CMK (cell line): ENCODE data around the gene NYAP2.

Experiments used
- DNase-seq: peaks from one replicate; pipeline ENCODE4 v3.0.0-alpha.2; 2010; ENCODE audit warnings: low read depth

NYAP2 gene

DNA sequence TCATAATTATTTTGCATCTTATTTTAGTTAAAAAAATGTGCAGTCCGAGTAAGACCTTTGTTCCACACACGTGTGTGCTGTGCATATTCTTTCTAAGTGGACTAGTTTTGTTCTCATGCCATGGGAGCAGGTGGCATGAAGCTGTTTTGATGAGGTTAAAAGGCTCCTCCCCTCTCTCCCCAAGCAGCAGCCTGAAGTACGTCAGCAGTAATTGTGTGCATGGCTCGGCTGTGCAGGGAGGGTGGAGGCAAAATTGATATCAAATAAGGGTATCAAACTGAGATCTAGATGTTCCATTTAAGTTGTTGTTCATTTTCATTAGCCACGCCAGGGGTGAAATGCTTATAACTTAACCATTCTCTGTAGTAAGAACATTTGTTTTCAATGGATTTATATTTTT, at the start of gene NYAP2:
Gene NYAP2 (plus strand): TSS at position 207 of the 400 bp plus-strand sequence. CDS start 9,171 bp downstream, outside the sequence.
- no peak for DNase-seq

DNA sequence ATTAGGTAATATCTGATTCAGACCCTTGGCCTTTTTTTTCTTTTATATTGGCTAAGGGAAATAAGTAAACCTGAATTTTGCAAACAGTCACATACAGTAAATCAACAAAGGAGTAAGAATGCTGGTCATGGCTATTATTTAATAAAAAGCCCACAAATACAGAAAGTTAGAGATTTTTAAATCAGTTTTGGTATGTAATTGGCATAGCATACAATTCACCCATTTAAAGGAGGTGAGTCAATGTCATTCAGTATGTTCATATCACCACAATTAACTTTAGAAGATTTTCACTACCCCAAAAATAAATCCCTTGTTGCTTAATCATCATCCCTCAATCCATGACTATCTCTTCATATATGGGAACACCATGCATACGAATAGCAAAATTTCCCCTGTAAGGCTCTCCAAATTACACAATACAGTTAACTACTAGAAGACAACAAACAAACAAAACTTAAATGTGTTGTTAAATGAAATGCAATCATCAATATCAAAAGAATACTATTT, 45.9 kb upstream of the NYAP2 start:
- DNase-seq, result no peak

DNA sequence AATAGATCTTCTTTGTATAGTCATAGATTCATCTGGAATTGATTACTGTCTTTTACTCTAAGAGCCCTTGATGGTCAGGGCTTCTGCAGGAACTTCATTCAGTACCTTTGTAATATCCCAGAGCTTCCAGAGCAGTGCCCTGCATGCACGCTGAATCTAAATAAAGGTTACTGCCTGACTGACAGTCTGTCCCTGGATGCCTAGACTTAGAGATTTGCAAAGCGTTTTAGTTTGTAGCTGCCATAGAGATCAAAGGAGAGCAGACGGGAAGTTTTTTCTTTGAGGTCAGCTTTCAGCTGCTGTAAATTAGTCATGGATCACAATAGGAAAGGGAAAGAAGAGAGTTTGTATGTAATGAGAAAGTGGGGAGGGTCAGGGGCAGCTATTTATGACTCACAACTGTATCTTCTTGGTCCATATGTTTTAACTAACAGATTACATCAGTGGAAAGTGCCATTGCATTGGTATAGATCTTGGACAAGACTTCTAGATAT, 45.2 kb upstream of the NYAP2 start:
- no peak for DNase-seq

DNA sequence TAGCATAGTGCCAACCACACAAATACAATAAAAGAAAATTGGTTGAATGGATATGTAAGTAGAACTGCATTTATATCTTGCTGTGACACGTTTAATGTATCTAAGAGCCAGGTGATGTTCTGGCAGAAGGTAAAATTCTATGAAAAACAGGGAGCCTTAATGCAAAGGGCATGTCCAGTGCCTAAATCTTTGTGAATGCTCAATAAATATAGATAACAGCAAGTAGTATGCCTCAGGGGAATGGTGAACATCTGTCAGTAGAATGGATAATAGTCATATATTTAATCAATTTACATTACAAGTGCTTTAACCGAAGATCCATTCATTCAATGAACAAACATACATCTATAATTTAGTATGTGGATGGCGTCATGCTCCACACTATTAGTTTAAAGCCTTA, 43.7 kb upstream of the NYAP2 start:
- no peak for DNase-seq

DNA sequence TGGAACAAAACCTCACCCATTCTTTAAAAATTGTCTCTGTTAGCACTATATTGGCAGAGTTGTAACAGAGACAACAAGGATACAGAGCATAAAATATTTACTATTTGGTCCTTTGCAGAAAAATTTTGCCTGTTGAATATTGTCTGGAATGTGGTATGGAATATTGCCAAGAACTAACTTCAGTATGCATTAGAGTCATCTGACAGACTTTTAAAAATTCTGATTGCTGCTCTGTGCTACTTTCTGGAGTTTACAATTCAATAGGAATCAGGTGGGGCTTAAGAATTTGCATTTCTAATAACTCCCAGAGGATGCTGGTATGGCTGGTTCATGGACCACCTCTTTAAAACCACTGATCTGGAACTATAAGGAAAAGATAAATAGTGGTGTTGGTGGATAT, 32.8 kb upstream of the NYAP2 start:
- no peak for DNase-seq

DNA sequence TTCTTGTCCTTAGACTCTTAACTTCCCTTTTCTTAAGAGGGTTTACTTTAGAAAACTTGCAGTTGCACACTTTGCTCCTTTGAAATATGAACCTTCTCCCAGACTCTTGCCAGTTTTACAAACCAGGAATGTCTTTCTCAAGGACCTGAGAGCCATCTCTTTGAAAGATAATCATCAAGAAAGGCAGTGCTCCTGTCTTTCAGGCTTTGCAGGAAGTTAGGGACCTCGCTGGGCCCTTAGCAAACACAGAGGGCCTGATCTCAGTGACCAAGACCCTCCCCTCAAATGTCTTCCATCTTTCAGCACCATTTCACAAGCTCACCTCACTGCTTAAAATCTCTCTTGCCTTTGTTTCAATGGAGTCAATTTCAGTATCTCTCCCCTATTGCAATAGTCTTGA, 32.0 kb upstream of the NYAP2 start:
- no peak for DNase-seq

DNA sequence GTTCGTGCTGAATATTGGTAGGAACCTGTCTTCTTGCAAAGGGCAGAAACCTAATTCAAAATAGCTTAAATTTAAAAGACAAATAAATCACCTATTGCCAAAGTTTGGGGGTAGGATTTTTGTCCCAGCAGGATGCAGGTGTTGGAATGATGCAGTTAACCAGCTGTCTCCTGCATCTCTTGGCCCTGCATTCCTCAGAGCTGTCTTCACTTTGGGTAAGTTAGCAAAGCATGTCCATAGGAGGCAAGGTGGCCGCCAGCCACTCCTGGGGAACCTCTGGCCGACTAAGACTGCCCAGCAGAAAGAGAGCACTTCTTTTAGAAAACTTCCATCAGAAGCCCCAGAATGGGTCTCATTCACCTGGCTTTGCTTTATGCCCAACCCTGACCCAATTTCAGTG, 20.5 kb upstream of the NYAP2 start:
- DNase-seq, result no peak

DNA sequence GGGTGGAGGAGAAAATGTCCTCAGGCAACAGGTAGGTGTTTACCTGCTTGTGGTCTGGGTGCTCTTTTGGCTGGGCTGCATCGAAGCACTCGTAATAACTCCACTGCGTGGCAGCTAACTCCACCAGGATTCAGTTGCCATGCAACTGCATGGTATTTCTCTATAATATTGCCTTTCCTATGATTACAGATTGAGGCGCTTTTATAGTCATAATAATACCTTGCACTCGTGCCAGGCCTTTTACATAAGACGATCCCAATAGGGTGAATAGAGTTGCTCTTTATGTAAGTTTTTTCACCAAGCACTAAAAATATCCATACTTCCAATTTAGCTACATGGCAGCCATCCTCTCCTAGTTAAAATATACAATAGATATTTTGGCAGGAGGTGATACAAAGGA, 19.7 kb upstream of the NYAP2 start:
- DNase-seq, result no peak

DNA sequence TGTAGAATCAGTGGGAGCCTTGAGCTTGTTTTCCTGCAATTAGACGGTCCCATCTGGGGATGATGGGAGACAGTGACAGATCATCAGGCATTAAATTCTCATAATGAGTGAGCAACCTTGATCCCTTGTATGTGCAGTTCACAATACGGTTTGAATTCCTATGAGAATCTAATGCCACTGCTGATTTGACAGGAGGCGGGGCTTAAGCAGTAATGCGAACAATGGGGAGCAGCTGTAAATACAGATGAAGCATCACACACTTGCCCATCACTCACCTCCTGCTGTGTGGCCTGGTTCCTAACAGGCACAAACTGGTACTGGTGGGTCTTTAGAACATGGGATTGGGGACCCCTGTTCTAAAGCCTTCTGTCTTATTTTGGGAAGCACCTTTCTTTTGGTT, 17.9 kb upstream of the NYAP2 start:
- no peak for DNase-seq

DNA sequence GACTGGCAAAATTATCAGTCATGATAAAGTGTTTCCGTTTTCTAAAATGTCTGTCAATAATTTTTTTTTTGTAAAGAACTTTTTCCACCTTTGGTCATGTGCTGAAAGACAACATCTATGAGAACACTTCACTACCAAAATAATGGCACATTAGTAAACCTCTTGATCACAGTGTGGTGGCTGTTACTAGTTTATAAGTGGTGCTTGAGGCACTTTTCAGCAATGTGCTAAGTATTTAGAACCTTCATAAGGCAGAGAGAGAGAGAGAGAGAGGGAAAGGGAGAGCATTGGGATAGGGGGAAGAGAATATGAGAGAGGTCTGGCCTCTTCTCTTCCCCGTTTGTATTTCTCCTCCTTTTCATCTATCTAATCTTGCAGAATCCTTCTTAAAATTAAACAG, 1.1 kb upstream of the NYAP2 start:
- DNase-seq, result no peak

DNA sequence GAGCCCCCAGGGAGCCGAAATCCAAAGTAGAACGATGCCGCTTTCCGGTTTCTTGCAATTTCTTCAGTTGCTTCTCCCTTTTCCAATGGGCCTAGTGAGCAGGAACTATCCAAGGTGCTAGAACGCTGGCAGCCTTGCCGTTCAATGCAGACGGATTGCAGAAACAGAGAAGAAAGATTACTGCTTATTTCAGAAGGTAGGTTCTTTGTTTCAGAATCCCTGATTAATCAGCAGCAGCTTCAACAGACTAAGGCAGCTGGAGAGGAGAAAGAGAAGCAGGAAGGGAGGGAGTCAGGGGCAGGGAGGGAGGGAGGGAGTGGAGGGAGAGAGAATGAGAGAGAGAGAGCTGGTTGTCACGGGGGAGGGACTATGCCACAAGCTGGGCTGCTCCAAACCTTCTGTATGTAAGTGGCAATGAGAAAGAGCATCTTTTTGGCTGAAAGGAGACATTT, 576 bp downstream of the NYAP2 start:
- DNase-seq, result no peak

DNA sequence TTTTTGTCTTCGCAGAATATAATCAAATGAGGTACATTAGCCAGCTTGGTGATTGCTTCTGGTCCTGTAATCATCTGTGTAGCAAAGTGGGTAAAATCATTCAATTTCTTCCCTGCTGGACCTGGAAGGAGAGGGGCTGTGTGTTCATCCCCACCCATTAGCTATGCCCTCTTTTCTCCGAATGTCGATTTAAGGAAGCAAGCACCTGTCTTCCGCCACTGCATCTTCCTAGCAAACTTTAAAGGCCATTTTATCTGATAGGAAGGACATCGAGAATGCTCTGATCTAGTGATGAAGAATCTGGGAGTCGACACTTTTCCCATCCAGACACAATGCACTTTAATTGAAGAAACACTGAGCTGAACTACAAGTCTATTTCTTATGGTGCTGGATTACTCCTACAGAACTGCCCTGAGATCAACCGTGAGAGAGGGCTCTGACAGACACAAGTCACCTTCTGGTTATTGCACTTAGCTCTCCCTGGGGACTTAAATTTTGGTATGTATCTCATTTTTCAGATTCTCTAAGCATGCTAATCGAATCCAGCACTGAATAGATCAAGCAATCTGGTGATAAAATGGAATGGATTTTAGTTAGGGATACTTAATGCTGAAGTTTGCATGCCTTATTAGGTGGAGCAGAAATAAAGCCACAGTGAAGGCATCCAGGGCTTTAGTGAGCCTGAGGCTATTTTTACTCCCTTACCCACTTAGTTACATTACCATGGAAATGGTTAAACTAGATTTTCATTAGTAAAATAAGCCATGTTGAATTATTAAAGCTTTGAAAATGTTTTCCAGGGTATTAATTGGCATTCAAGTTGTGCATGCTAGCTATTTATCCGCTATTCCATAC, 1.3 kb downstream of the NYAP2 start:
- no peak for DNase-seq

DNA sequence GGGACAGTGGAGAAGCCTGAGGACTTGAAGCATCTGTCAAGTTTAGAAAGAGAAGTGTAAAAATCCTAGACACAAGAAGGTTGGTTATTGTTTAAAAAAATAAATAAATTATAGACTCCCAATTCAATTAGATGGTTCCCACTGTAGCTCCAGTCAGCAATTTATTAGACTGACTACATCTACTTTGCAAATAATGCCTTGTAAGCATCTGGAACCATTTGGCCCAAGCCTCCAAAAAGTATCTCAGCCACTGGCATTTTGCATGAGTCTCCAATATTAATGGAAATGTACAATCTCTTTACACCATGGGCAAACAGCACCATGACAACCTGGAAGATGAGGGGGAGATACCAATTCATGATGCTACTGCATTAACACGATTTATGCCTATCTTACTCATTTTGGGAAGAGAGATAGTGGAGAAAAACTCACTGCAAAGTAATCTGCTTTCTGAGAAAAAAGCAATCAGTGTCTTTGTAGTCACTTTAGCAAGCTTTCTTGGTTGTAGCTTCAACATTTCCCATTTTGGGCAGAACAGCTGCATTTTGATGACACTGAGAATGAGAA, 2.8 kb downstream of the NYAP2 start:
- no peak for DNase-seq

DNA sequence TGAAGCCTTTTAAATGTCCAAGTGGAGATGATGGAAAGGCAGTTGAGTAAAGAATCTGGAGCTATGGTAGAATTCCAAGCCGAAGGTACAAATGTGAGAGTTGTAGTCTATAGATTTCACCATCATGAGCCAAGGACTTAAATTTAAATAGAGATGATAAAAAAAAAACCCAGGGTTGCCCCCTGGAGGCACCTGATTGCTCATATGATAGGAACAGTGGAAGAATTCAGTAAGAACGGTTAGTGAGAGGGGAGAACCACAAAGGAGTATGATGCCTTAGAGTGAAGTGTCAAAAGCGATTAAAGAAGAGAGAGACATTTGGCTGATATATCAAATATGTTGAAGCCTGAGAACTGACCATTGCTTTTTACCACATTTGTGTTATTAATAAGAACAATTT, 11.9 kb downstream of the NYAP2 start:
- DNase-seq, result no peak

DNA sequence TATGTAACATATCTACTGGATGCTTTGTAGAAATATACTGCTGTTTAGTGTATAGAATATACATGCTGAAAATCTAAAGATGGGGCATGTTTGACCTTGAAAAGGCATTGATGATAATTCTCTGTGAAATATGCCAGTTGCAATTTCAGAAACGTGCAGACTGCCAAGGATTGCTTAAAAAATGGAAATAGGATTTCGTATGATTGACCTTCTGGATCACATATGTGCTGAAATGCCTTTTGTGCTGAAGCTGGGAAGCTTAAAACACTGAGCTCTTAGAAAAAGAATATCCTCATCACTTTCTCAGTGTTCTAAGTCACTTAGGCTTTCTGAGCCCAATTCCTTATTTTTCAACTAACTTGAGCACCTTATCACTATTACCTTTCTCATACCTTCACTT, 14.3 kb downstream of the NYAP2 start:
- no peak for DNase-seq

DNA sequence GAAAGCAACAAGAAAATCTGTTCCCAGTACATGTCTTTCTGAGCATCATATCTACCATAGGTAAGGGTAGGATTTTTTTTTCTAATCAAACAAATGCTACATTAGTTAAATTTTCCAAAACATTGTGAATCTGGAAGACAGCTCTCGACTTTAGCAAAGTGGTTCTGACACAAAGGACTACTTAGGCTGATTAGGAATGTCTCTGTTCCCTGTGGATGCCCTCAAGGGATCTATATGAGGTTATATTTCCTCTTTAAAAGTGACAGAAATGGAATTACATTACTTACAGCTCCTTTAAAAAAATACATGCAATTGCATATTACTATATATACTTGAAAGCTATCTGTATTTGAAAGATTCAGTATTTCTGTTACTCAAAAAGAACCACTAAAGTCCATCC, 15.4 kb downstream of the NYAP2 start:
- no peak for DNase-seq

DNA sequence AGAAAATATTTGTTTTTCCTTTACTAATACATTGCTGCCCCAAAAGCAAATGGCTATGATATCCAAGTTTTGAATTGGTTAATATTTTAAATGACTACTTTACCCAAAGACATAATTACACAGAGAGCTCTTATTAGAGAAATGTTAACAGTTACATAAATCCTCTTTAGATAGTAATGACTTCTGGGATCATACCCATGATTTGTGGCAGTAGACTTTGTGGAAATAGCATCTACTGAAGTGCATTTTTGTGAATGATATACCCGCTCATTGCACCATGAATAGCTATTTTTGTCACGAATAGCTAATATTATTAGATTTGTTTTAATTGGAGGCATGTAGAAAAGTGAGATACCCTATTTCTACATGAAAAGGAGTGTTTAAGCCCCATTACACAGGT, 15.8 kb downstream of the NYAP2 start:
- DNase-seq, result no peak

DNA sequence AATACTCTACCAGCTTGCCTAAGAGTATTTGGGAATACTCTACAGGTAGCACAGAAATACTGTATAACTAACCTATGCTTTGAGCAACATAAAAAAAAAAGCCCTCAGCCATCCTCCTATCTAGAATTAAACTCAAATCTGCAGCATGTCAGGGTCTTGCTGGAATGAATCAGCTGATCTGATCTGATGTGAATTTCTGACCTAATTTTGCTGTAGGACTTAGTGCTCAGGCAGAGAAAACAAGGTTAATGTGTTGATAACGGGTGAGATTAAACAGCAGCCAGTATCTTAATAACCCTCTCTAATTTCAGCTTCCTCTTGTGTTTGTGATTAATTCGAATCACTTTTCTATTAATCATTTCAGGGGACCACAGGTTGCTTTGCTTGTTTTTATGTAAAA, 16.3 kb downstream of the NYAP2 start:
- no peak for DNase-seq

DNA sequence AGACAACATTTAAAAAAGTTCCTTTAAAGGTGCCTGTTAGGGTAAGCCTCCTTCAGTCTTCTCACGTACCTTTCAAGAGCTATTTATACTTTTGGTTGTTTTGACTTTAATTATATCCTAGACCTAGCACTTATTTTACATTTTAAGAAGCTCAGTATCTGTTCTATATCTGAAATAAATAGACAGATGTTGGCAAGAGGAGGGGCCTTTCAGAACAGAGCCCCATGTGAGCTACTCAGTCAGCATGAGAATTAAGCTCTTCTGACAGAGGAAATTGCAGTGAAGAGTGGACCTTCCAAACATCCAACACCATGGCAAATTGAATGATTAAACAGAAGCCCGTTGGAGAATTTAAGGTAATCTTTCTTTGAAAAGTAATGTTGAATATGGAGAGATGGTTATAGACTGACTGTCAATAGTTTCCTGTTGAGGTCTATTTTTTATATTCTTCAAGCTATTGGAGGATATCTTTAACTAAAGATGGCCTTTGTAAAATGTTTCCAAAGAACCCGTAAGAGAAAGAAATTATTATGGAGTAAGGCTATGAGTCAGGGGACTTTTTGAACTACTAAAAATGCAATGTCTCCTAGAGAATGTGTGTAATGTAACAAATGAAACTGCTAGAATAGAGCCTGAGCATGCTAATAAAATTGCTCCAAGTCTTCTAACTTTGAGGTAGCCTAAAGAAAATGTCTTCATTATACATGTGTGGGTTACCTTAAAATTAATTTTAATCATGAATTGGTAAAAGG, 17.3 kb downstream of the NYAP2 start:
- DNase-seq, result no peak

DNA sequence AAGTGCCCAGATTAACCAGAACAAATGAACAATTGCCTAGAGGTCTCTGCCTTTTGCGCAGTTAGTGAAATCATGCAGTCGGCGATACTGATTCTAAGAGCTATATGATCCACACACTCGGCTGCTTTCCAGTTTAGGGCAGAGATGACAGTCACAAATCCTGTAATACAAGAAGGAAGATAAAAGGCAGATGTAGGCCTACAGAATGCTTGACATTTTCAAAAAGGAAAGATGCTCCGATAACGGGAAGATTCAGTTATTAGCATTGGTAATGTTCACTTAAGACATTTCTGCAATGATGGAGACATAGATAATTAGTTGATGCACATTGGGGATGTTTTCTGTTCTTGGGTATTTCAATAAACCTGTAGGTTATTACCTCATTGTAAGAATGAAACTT, 19.5 kb downstream of the NYAP2 start:
- no peak for DNase-seq

DNA sequence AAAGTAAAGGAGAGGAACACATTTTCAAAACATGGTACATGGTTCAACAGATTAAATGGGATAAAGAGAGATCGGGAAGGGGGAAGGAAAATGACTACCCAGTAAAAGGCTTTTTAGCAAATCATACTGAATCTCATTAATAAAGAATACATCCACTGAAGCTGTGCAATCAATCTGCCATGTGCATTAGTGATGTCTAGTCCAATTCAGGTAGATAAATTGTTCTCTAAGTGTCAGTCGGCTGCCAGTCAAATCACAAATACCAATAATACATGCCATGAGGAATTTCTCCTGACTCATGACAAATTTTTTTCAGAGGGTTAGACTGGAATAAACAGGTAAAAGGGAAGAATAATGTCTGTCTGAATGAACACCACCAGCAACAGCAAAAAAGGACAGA, 22.6 kb downstream of the NYAP2 start:
- no peak for DNase-seq

DNA sequence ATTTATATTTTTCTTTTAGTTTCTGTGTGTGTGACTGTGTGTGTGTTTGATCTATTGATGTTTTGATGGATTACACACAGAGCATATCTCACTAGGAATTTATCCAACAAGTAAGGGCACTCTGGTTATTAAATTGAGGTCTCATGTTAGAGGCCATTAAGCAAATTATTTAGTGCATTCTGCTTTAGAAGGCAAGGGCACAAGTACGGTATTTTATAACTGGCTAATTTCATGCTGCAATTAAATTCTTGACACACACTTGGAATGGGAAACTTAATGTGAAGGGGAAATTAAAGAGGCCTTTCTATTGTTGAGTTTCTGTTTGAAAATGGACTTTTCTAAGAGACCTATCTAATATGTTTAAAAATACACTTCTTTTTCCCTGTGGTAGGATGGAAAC, 25.8 kb downstream of the NYAP2 start:
- no peak for DNase-seq

DNA sequence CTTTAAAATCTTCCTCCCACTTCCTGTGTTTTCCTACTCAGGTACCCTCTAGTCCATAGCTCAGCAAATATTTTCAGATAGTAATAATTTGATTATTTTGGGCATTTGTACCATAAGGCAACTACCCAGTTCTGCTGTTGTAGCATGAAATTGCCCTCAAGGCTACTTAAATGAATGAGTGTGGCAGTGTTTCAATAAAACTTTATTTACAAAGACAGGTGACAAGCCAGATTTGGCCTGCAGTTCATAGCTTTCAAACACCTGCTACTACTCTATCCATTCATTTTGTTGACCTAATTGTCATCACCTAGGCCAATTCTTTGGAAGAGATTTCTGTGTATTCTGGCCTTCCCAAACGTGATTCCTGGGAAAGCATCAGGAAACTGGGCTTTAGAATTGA, 28.9 kb downstream of the NYAP2 start:
- DNase-seq, result no peak
